SK-N-SH (cell line): Measurements from ENCODE around the gene TYROBP. TPM values are rescaled to one million over a fixed set of nuclear protein-coding genes. Genes with fewer than 3 reads are reported as not detected.

Experiments used
- CTCF ChIA-PET: fragments of 300-600, 350-600 bp; formaldehyde crosslinking; extraction: SDS; loops from one replicate; lab custom pipeline; 2021; lab: Yijun Ruan, JAX
- POLR2A ChIA-PET: fragments of 350-600 bp; sonication (Branson Sonifier 250); formaldehyde crosslinking; extraction: SDS; loops from one replicate; lab custom pipeline; 2020; ENCODE audit warnings: antibody characterized with exemption, inconsistent platforms; lab: Yijun Ruan, JAX
- DNase-seq: peaks from one replicate; pipeline ENCODE4 v3.0.0; 2012
- H2AFZ ChIP-seq: fragments of 200-600 bp; sonication (generic); 2 replicates; pipeline ENCODE4 v1.8.1; 2016; ENCODE audit warnings: antibody characterized with exemption, mild to moderate bottlenecking, low read depth
- H3F3A ChIP-seq: fragments of 200-600 bp; sonication (generic); replicated peaks from 2 replicates; pipeline ENCODE3; 2016; ENCODE audit warnings: antibody characterized with exemption, mild to moderate bottlenecking; ENCODE audit not compliant: insufficient read depth
- H3K27ac ChIP-seq, 2 experiments: fragments of 200-500 bp in 1 of 2; fragments of 200-600 bp in 1 of 2; sonication (Bioruptor generic) in 1 of 2; sonication (generic), shearing (Covaris generic) in 1 of 2; 2 replicates each; pipeline versions ENCODE4 v1.5.1 to v1.6.1; 2014 to 2016; ENCODE audit warnings: low read depth in 2 of 2, inconsistent platforms in 1 of 2, low read length in 1 of 2, mild to moderate bottlenecking in 1 of 2, mixed read lengths in 1 of 2
- H3K27me3 ChIP-seq: fragments of 200-600 bp; sonication (generic), shearing (Covaris generic); 2 replicates; pipeline ENCODE4 v1.6.1; 2016; ENCODE audit warnings: mixed run types; ENCODE audit not compliant: insufficient read depth
- H3K36me3 ChIP-seq, 2 experiments: fragments of 200-500 bp in 1 of 2; fragments of 200-600 bp in 1 of 2; sonication (Bioruptor generic) in 1 of 2; sonication (generic) in 1 of 2; replicated peaks in 1 of 2; 2 replicates each; pipeline versions ENCODE3 to v1.5.1; 2014 to 2016; ENCODE audit warnings: low read length in 1 of 2, mild to moderate bottlenecking in 1 of 2; ENCODE audit not compliant: insufficient read depth in 2 of 2, control insufficient read depth in 1 of 2
- H3K4me1 ChIP-seq, 2 experiments: fragments of 200-500 bp in 1 of 2; fragments of 200-600 bp in 1 of 2; sonication (Bioruptor generic) in 1 of 2; sonication (generic), shearing (Covaris generic) in 1 of 2; 2 replicates each; pipeline versions ENCODE4 v1.5.1 to v1.6.1; 2014 to 2016; ENCODE audit warnings: low read depth in 1 of 2, low read length in 1 of 2, mixed run types in 1 of 2; ENCODE audit not compliant: insufficient read depth in 2 of 2, control insufficient read depth in 1 of 2
- H3K4me2 ChIP-seq: fragments of 200-600 bp; sonication (generic), shearing (Covaris generic); 2 replicates; pipeline ENCODE4 v1.6.1; 2017; ENCODE audit warnings: mixed run types
- H3K4me3 ChIP-seq, 2 experiments: fragments of 200-500 bp in 1 of 2; fragments of 200-600 bp in 1 of 2; sonication (Bioruptor generic) in 1 of 2; sonication (generic), shearing (Covaris generic) in 1 of 2; 2 replicates each; pipeline versions ENCODE4 v1.5.1 to v1.8.1; 2014 to 2016; ENCODE audit warnings: low read depth in 2 of 2, inconsistent platforms in 1 of 2, low read length in 1 of 2, mild to moderate bottlenecking in 1 of 2, mixed read lengths in 1 of 2, moderate library complexity in 1 of 2
- H3K79me2 ChIP-seq: fragments of 200-600 bp; sonication (generic); 2 replicates; pipeline ENCODE4 v1.8.1; 2017; ENCODE audit warnings: mild to moderate bottlenecking; ENCODE audit not compliant: insufficient read depth
- H3K9ac ChIP-seq: fragments of 200-600 bp; sonication (generic); 2 replicates; pipeline ENCODE4 v1.6.1; 2017; ENCODE audit warnings: mixed run types
- H3K9me2 ChIP-seq: fragments of 200-600 bp; sonication (generic); 2 replicates; pipeline ENCODE4 v1.6.1; 2017; ENCODE audit warnings: mixed run types
- H3K9me3 ChIP-seq: fragments of 200-600 bp; sonication (generic); 2 replicates; pipeline ENCODE4 v1.6.1; 2017; ENCODE audit warnings: mixed run types, mild to moderate bottlenecking, moderate library complexity
- H4K20me1 ChIP-seq: fragments of 200-600 bp; sonication (generic); 2 replicates; pipeline ENCODE4 v1.6.1; 2017; ENCODE audit warnings: mild to moderate bottlenecking, mixed run types; ENCODE audit not compliant: insufficient read depth
- FOSL2 ChIP-seq: IDR thresholded peaks from 2 replicates; pipeline ENCODE4 v1.4.0; 2012; ENCODE audit warnings: low read depth, mild to moderate bottlenecking, moderate library complexity, borderline replicate concordance
- FOXJ3 ChIP-seq: sonication (generic); formaldehyde crosslinking; IDR thresholded peaks from 2 replicates; pipeline ENCODE4 v1.5.1; 2020; ENCODE audit warnings: mild to moderate bottlenecking, missing genetic modification reagents
- GABPA ChIP-seq: IDR thresholded peaks from 2 replicates; pipeline ENCODE4 v1.4.0; 2012; ENCODE audit warnings: low read depth, mild to moderate bottlenecking
- MAX ChIP-seq: IDR thresholded peaks from 2 replicates; pipeline ENCODE4 v1.4.0; 2012; ENCODE audit warnings: low read depth
- PBX3 ChIP-seq: IDR thresholded peaks from 2 replicates; pipeline ENCODE4; 2012
- POLR2AphosphoS5 ChIP-seq: IDR thresholded peaks from 2 replicates; pipeline ENCODE4 v1.6.1; 2012; ENCODE audit warnings: low read depth, low read length
- RCOR1 ChIP-seq: fragments of 150-350 bp; IDR thresholded peaks from 2 replicates; pipeline ENCODE4 v1.6.1; 2017; ENCODE audit warnings: antibody characterized with exemption, low read length
- REST ChIP-seq: IDR thresholded peaks from 2 replicates; pipeline ENCODE4 v1.6.1; 2012; ENCODE audit warnings: mild to moderate bottlenecking, low read depth, low read length, moderate library complexity
- RXRA ChIP-seq: IDR thresholded peaks from 2 replicates; pipeline ENCODE4 v1.4.0; 2012; ENCODE audit warnings: low read depth, mild to moderate bottlenecking, borderline replicate concordance
- TCF12 ChIP-seq: IDR thresholded peaks from 2 replicates; pipeline ENCODE4 v1.4.0; 2012
- TEAD4 ChIP-seq: IDR thresholded peaks from 2 replicates; pipeline ENCODE4 v1.4.0; 2012; ENCODE audit warnings: mild to moderate bottlenecking, borderline replicate concordance; ENCODE audit not compliant: insufficient read depth
- USF1 ChIP-seq: IDR thresholded peaks from 2 replicates; pipeline ENCODE4 v1.4.0; 2012; ENCODE audit warnings: low read depth, borderline replicate concordance
- USF2 ChIP-seq: fragments of 150-350 bp; IDR thresholded peaks from 2 replicates; pipeline ENCODE4 v1.6.1; 2017; ENCODE audit warnings: antibody characterized with exemption, low read length, low read depth, borderline replicate concordance
- WGBS: methylation state at CpG from one replicate; pipeline ENCODE4 v1.1.6; 2017; ENCODE audit warnings: low lambda C conversion rate; 5-methylcytosine and 5-hydroxymethylcytosine counted together
- polyA plus RNA-seq, 3 experiments: library from polyadenylated mRNA; depleted of rRNA; stranded (reverse); fragments of >200 nt; gene quantifications; 2 replicates each; pipeline ENCODE4 v1.2.3, GENCODE V29; 2012

TYROBP gene
- polyA plus RNA-seq, 1 of the 3 experiments (the other 2 are of a cell fraction) = not detected

GRCh38 chr19:35907377-35907745 lies 734 bp downstream of the TYROBP start:
- 77% methylated on average over 12 of the region's 12 CpGs for WGBS
- Histone ChIP-seq H3F3A (no peaks in the 10 kb centered on the region), H3K36me3 (no peaks in the 10 kb centered on the region), H3K27ac (no peak overlapping the region), H3K79me2 (no peaks in the 10 kb centered on the region), H3K27me3 (no peaks in the 10 kb centered on the region), H2AFZ (no peak overlapping the region), H3K9me3 (no peaks in the 10 kb centered on the region), H3K4me2 (no peak overlapping the region), H3K4me1 (peaks cover 1% of the 10 kb centered on the region in 2 experiments; a peak in 2 of 4 replicates), H3K4me3 (no peak overlapping the region), H4K20me1 (no peaks in the 10 kb centered on the region), H3K9ac (no peak overlapping the region), H3K9me2 (no peaks in the 10 kb centered on the region)
- POLR2A ChIA-PET = no interaction called here
- no peak for TF ChIP-seq USF1
- TF ChIP-seq RXRA = no peak
- TF ChIP-seq FOSL2 = no peak
- TF ChIP-seq TEAD4 = no peak
- no peak for TF ChIP-seq REST
- no peak for TF ChIP-seq TCF12
- no peak for TF ChIP-seq POLR2AphosphoS5
- no peak for TF ChIP-seq FOXJ3 (CRISPR knock-in tag)
- no peak for TF ChIP-seq RCOR1
- TF ChIP-seq MAX = no peak
- TF ChIP-seq PBX3 = no peak
- TF ChIP-seq GABPA = no peak
- no peak for TF ChIP-seq USF2
- peak; percentile 16 for DNase-seq
- CTCF ChIA-PET = no interaction called here
